Small intestine (tissue), 7 donors: ENCODE measurements around the gene NAGK. TPM values are rescaled to one million over a fixed set of nuclear protein-coding genes. Genes with fewer than 3 reads are reported as not detected.
"Not testable (repeated sequence)": the region's sequence is repeated elsewhere in the genome, so short reads cannot be mapped to it uniquely, and the experiment has no call there.

Experiments
- DNase-seq, 2 donors: peaks; one replicate each; pipeline versions ENCODE4 v3.0.0 to v3.0.0-alpha.2; 2013
- FAIRE-seq: peaks from 2 replicates; lab custom pipeline; 2012; peaks lifted over from hg19 to GRCh38; lab: Jason Lieb, UNC
- H3K27ac ChIP-seq, 3 donors: one replicate each; pipeline ENCODE4 v1.5.1; 2013; ENCODE audit warnings: low read length in 2 of 3, mild to moderate bottlenecking in 2 of 3, control low read depth in 1 of 3, inconsistent platforms in 1 of 3, low read depth in 1 of 3, moderate library complexity in 1 of 3
- H3K27me3 ChIP-seq, 3 donors: one replicate each; pipeline ENCODE4 v1.6.1; 2013; ENCODE audit warnings: low read length in 3 of 3, inconsistent platforms in 1 of 3; ENCODE audit not compliant: control insufficient read depth in 3 of 3, insufficient read depth in 3 of 3
- H3K36me3 ChIP-seq, 3 donors: one replicate each; pipeline ENCODE4 v1.6.1; 2013; ENCODE audit warnings: low read length in 3 of 3, inconsistent platforms in 1 of 3, low read depth in 1 of 3, mild to moderate bottlenecking in 1 of 3, moderate library complexity in 1 of 3; ENCODE audit not compliant: control insufficient read depth in 3 of 3, insufficient read depth in 2 of 3
- H3K4me1 ChIP-seq, 3 donors: one replicate each; pipeline ENCODE4 v1.6.1; 2013; ENCODE audit warnings: low read length in 2 of 3, inconsistent platforms in 1 of 3, low read depth in 1 of 3, mild to moderate bottlenecking in 1 of 3, moderate library complexity in 1 of 3; ENCODE audit not compliant: control insufficient read depth in 3 of 3, insufficient read depth in 2 of 3
- H3K4me3 ChIP-seq, 3 donors: one replicate each; pipeline ENCODE4 v1.5.1; 2013; ENCODE audit warnings: low read length in 3 of 3, control low read depth in 1 of 3, inconsistent platforms in 1 of 3, low read depth in 1 of 3, mild to moderate bottlenecking in 1 of 3, moderate library complexity in 1 of 3
- H3K9me3 ChIP-seq, 2 donors: one replicate each; pipeline ENCODE4 v1.6.1; 2013; ENCODE audit warnings: low read depth in 1 of 2, low read length in 1 of 2; ENCODE audit not compliant: control insufficient read depth in 2 of 2, insufficient read depth in 1 of 2
- WGBS, 3 donors: extraction: QIAGEN DNeasy Blood & Tissue Kit; methylation state at CpG; one replicate each; pipeline ENCODE4 v1.1.7; 2013; 5-methylcytosine and 5-hydroxymethylcytosine counted together
- polyA plus RNA-seq, 4 donors: library from polyadenylated mRNA; stranded (reverse) in 3 of 4; unstranded in 1 of 4; fragments of 200-250 nt in 3 of 4; fragments of 120-200 nt in 1 of 4; gene quantifications; one replicate each; pipeline versions ENCODE4 v1.2.1 to v1.2.3, GENCODE V29; 2013
- donor health status: healthy with polysubstance abuse.
- donor health status: control.
- donor health status: control.
- donor health status: Bipolar disorder and iron deficiency.
- donor health status: healthy.

NAGK gene
- polyA plus RNA-seq, 4 donors = 54.8 to 81.0 (median 73.9) TPM

DNA sequence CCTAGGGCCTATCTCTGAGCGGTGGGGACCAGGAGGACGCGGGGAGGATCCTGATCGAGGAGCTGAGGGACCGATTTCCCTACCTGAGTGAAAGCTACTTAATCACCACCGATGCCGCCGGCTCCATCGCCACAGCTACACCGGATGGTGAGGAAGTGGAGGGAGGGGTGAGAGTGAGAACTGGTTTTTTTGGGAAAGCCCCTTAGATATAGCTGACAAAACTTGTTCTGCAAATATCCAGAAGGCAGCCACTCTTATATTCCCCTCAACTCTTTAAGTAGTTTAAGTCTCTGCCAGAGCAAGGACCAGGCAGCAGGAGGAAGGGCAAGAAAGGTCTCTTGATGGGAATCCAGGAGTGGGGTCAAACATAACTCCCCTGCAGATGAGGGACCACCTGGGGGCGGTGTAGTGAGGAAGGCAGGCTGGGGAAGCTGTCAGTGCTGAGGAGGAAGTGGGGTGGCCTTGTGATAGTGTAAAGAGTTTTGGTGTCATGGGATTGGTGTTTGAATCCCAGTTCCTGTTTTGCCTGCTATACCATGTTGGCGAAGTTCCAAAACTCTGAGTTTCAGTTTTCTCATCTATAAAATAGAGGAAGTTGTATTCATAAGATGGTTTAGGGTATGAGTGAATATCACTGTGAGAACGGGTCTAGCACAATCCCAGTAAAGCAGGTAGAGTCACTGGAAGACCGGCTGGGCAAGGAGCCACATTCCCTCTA, 3.4 kb downstream of the NAGK start:
- DNase-seq = peak in 1 of 2 donors; percentile 30
- no peak for FAIRE-seq
- Histone ChIP-seq H3K4me1 (peaks cover 0 to 12% (median 4%) of the 10 kb centered on the region in 3 donors), H3K36me3 (peaks cover 1 to 58% (median 14%) of the 10 kb centered on the region in 3 donors), H3K27ac (peak overlapping the region in 1 of 3 donors; percentile 47), H3K4me3 (no peak overlapping the region), H3K9me3 (no peaks in the 10 kb centered on the region), H3K27me3 (no peaks in the 10 kb centered on the region)
- 66 to 86% (median 70%) methylated on average over 14 of the region's 14 CpGs for WGBS, 3 donors

DNA sequence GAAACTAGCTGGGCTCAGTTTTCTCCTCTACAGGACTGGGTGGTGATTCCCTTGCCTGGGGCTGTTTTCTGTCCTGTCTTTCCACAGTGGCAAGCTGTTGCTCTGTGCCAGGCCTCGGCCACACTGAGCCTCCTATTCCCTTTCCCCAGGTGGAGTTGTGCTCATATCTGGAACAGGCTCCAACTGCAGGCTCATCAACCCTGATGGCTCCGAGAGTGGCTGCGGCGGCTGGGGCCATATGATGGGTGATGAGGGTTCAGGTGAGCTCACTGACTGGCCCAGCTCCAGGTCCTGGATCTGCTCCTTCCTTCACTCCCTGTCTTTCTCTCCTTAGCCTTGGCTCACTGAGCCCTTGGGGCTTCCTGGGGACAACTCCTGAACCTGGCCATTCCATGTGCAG, 4.0 kb downstream of the NAGK start:
- H3K4me3 ChIP-seq = no peak overlapping the region
- H3K4me1 ChIP-seq = peaks cover 0 to 12% (median 2%) of the 10 kb centered on the region in 3 donors
- no peak for DNase-seq
- no peak overlapping the region for H3K27ac ChIP-seq
- 90 to 98% (median 95%) methylated on average over 4 of the region's 4 CpGs for WGBS, 3 donors
- FAIRE-seq = no peak
- H3K36me3 ChIP-seq = peaks cover 3 to 64% (median 14%) of the 10 kb centered on the region in 3 donors
- no peaks in the 10 kb centered on the region for H3K9me3 ChIP-seq
- no peaks in the 10 kb centered on the region for H3K27me3 ChIP-seq

DNA sequence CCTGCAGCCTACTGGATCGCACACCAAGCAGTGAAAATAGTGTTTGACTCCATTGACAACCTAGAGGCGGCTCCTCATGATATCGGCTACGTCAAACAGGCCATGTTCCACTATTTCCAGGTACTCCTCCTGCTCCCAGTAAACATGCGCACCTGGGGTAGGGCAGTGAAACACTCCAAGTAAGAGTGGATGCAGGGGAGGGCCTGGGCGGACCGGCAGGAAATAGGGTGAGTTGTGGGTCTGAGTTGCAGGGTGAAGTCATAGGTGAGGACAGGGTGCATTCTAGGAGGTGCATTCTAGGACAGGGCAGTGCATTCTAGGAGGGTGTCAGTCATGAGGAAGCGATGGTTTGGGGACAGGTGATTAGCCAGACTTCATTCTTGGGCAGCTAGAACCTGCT, 5.0 kb downstream of the NAGK start:
- 93 to 97% (median 95%) methylated on average over 8 of the region's 8 CpGs for whole genome bisulfite sequencing, 3 donors

DNA sequence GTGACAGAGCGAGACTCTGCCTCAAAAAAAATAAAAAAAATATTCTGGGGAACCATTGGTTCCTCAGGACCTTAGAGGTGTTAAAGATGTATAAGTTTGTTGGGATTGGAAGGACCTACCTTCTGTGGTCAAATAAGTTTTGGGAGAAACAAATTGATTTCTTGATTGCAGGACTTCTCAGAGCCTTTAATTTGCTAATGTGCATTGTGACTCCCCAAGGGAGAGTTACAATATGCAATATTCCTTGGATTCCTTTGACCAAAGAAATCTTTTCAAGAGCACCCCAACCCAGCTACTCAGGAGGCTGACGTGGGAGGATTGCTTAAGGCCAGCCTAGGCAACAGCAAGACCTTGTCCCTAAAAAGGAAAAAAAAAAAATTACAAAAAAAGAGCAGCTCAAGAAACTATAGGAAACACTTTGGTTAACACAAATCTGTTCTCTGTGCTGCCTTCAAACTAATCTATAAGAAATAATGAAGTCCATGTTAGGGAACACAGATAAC, 6.5 kb downstream of the NAGK start:
- no peak overlapping the region for H3K4me3 ChIP-seq
- H3K4me1 ChIP-seq = peaks cover 0 to 6% (median 0%) of the 10 kb centered on the region in 3 donors
- H3K27ac ChIP-seq = no peak overlapping the region
- 95 to 99% (median 97%) methylated on average over 2 of the region's 2 CpGs for WGBS, 3 donors
- H3K36me3 ChIP-seq = peaks cover 11 to 80% (median 21%) of the 10 kb centered on the region in 3 donors
- FAIRE-seq (no peak), DNase-seq (no peak)
- H3K27me3 ChIP-seq = no peaks in the 10 kb centered on the region
- H3K9me3 ChIP-seq = no peaks in the 10 kb centered on the region

More for the DNA sequence above, 5.0 kb downstream of the NAGK start:
- Histone ChIP-seq H3K9me3 (no peaks in the 10 kb centered on the region), H3K36me3 (peaks cover 9 to 74% (median 21%) of the 10 kb centered on the region in 3 donors), H3K27me3 (no peaks in the 10 kb centered on the region), H3K27ac (no peak overlapping the region), H3K4me1 (peaks cover 0 to 12% (median 0%) of the 10 kb centered on the region in 3 donors), H3K4me3 (no peak overlapping the region)
- DNase-seq (no peak), FAIRE-seq (no peak)

DNA sequence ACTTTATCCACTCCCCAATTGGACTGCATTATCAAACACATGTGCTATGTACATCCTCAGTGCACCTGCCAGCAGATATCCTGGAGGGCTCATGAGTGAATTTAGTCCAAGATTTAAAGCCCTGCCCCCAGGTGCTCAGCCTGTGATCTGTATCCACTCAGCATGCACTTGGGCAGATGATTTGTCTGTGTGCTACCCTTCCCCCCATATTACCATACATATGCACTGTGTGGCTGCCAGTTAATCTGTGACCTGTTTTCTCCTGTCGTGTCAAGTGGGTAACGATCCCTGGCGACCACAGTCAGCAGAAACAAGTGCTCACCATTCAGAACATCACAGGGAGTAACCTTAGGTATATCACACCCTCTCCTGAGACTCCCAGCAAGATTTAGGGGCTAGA, 10.2 kb downstream of the NAGK start:
- H3K27me3 ChIP-seq = no peaks in the 10 kb centered on the region
- DNase-seq = no peak
- no peak overlapping the region for H3K27ac ChIP-seq
- 76 to 82% (median 79%) methylated on average over 3 of the region's 3 CpGs for WGBS, 3 donors
- no peak overlapping the region for H3K4me3 ChIP-seq
- no peak for FAIRE-seq
- H3K4me1 ChIP-seq = no peaks in the 10 kb centered on the region
- H3K36me3 ChIP-seq = peaks cover 11 to 48% (median 20%) of the 10 kb centered on the region in 3 donors
- no peaks in the 10 kb centered on the region for H3K9me3 ChIP-seq

DNA sequence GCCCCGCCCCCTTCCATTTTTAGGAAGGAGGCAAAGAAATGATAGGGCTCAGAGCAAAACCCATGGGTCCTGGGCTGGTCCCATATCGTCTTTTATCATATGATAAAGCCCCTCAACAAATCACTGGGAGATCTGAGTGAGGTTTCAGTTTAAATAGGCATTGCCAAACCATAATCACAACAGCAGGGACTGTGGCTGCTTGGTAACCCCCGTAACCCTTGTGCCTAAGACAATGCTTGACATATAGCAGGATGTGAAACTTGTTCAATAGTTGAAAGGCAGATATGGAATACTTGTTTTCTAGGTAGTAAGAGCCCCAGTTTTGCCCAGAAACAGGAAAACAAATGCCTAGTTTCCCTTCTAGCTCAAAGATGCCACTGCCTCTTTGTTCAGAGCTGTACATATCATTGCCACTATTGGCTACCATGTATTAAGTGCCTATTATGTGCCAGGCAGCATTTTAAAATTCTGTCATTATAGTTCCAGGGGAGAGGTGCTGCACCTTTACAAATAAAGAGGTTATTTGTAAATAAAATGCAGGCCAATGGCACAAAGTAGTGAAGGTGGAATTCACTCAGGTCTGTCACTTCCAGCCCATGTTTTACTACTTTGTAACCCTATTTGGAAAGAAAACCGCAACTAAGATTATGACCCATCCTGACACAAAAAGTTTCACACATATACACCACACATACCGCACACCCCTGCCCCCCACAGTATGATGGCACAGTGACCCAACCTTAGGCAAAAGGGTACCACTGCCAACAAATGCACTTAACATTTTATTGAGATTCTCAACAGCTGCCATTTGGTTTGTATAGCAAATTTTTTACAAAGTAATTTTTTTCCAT, 14.2 kb downstream of the NAGK start:
- no peak for FAIRE-seq
- Histone ChIP-seq H3K4me3 (no peak overlapping the region), H3K27me3 (peaks cover 0 to 17% (median 0%) of the 10 kb centered on the region in 3 donors), H3K36me3 (peaks cover 5 to 14% (median 6%) of the 10 kb centered on the region in 3 donors), H3K27ac (no peak overlapping the region), H3K9me3 (no peaks in the 10 kb centered on the region), H3K4me1 (no peaks in the 10 kb centered on the region)
- 71 to 75% (median 72%) methylated on average over 5 of the region's 5 CpGs for WGBS, 3 donors
- no peak for DNase-seq

DNA sequence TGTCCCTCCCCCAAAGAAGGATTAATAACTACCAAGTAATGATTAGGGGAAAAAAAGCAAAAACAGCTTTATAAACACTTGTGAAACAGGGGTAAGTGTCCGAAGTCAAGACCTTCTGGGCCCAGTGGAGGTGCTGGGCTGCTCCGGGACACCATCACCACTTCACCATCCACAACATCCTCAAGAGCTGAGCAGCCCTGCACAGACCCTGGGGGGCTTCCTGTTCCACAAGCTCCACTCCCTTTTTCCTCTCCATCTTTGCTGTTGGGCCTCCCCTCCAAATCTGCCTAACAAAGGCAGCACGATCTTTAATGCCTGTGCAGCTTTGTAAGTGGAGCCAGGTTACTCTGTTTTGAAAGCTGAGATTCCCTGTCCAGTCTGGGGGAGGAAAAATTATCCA, 14.8 kb downstream of the NAGK start:
- H3K27ac ChIP-seq, FAIRE-seq, H3K4me1 ChIP-seq, H3K36me3 ChIP-seq, DNase-seq, H3K9me3 ChIP-seq, H3K4me3 ChIP-seq: not testable (repeated sequence)
- WGBS, 3 donors = no CpG with 5 or more reads among the region's 3 CpGs
- H3K27me3 ChIP-seq = peaks cover 0 to 17% (median 0%) of the 10 kb centered on the region in 3 donors

DNA sequence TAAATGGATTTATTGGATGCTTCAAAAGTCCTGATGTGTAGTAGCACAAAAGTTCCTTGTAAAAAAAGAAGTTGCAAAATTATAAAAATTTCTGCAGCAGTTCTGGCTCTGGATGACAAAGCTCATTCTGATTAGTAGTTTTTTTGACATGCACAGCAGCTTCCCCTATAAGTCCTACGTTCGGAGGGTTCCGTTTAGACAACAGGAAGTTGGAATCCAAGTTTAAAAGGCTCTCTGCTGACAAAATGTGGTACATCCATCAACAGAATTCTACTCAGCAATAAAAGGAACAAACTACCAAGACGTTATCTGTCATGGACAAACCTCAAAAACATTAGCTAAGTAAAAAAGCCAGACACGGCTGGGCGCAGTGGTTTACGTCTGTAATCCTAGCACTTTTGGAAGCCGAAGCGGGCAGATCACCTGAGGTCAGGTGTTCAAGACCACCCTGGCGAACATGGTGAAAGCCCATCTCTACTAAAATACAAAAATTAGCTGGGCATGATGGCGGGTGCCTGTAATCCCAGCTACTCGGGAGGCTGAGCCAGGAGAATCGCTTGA, 15.4 kb downstream of the NAGK start:
- H3K27ac ChIP-seq, FAIRE-seq, H3K4me3 ChIP-seq, H3K36me3 ChIP-seq, H3K9me3 ChIP-seq, DNase-seq, H3K4me1 ChIP-seq: not testable (repeated sequence)
- 65 to 76% (median 68%) methylated on average over 10 of the region's 13 CpGs for WGBS, 3 donors
- peaks cover 0 to 17% (median 0%) of the 10 kb centered on the region in 3 donors for H3K27me3 ChIP-seq
